Right forelimb (tissue), 1 donor: ENCODE results near the gene UNC93B1.
A peak's percentile ranks its signal among the peaks of the same experiment; 100 is the strongest.
"Not testable (repeated sequence)": the region's sequence is repeated elsewhere in the genome, so short reads cannot be mapped to it uniquely, and the experiment has no call there.

Source experiments
- DNase-seq: peaks from one replicate; pipeline ENCODE4 v3.0.0-alpha.2; 2018

Gene UNC93B1

GRCh38 chr11:67982255-67982857 lies 21.5 kb downstream of the UNC93B1 start:
- DNase-seq, result not testable (repeated sequence)

- not testable (repeated sequence) for DNase-seq
Measured at GRCh38 chr11:67981226-67981625, 22.7 kb downstream of the UNC93B1 start.

DNA sequence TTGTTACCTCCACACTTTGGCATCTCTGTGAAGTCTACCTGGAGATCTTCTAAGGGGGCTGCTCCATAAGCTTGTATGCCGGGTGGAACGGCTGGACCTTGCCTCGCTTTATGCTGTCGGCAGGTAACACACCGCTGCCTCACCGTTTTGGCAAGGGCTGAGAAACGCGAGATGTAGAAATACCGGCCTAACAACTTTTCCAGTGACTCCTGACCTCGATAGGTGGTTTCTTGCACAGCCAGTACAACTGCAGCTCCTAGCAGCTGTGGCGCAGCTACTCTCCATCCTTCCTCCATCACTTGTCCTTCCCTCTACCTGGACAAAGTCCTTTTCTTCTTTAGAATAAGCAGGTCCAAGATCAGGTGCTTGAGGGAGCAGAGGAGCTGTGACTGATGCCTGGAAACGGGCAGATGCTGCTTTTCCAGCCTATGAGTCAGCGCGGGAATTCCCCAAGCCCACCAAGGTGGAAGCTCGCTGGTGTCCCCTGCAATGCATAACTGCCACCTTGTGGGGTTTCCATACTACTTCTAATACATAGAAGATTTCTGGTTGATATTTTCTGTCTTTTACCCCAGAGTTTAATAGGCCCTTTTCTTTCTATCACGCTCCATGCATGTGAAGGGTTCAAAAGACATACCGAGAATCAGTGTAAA lies 25.0 kb downstream of the UNC93B1 start:
- DNase-seq, result not testable (repeated sequence)

DNA sequence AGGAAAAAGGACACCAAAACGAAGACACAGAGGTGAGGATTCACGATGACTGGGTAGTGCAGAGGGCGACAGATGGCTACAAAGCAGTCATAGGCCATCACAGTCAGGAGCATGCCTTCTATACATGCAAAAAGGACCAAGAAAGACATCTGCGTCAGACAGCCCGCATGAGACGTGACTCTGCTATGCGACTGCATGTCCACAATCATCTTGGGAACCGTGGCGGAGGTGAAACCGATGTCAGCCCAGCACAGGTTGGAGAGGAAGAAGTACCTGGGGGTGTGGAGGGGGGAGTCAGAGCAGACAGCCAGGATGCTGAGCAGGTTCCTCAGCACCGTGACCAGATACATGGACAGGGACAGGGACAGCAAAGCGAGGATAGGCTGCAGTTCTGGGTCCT lies 29.2 kb downstream of the UNC93B1 start:
- not testable (repeated sequence) for DNase-seq

GRCh38 chr11:67965830-67966348 lies 38.0 kb downstream of the UNC93B1 start:
- DNase-seq, result not testable (repeated sequence)

GRCh38 chr11:67964746-67965145 lies 39.2 kb downstream of the UNC93B1 start:
- not testable (repeated sequence) for DNase-seq

GRCh38 chr11:67963879-67964278 lies 40.0 kb downstream of the UNC93B1 start:
- DNase-seq, result not testable (repeated sequence)

DNA sequence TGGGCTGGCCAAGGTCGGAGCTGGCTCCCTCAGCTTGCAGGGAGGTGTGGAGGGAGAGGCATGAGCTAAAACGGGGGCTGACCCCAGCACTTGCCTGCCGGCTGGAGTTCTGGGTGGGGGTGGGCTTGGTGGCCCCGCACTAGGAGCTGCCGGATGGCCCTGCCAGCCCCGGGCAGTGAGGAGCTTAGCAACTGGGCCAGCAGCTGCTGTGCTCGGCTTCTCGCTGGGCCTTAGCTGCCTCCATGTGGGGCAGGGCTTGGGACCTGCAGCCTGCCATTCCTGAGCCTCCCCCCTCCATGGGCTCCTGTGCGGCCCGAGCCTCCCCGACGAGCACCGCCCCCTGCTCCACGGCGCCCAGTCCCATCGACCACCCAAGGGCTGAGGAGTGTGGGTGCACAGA lies 40.7 kb downstream of the UNC93B1 start:
- not testable (repeated sequence) for DNase-seq

DNA sequence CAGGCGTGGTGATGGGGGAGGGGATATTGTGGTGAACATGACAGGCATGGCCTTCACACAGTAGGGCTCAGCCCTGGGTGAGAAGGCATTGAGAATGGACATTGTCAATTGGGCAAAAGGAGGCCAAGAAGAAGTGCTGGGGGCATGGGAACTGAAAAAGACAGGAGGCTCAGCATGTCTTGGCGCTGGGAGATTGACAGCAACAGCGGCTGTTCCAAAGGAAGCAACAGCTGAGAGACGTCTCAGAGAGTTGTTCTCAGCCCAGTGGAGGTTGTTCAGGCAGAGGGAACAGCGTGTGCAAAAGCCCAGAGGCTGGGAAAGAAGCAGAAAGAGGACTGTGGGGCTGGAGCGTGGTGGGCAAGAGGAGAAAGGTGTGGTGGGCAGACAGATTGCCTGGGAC lies 47.7 kb downstream of the UNC93B1 start:
- not testable (repeated sequence) for DNase-seq

- peak; percentile 89 for DNase-seq
Measured at GRCh38 chr11:67955461-67956007, 48.4 kb downstream of the UNC93B1 start.

- DNase-seq, result not testable (repeated sequence)
Measured at GRCh38 chr11:67954971-67955370, 48.9 kb downstream of the UNC93B1 start.

DNA sequence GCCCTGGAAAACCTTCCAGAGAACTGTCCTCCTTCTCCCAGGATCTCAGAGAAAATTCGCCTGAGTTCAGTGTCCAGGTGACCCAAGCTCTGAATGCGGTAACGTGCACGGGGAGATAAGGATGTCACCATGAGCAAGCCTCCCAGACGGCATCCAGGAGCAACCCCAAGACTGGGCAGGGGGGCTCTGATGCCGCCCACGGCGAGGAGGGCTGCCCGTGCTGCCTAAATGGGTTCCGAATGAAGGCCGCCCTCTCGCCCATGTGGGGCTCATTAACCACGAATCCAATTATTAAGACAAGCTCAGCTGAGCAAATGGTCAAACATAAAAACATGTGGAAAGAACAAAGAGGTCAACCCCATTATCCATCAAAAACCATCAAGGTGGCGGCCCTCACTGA lies 49.6 kb downstream of the UNC93B1 start:
- DNase-seq, result not testable (repeated sequence)

GRCh38 chr11:67950705-67951104 lies 53.2 kb downstream of the UNC93B1 start:
- DNase-seq, result not testable (repeated sequence)

- not testable (repeated sequence) for DNase-seq
Measured at GRCh38 chr11:67947785-67948184, 56.1 kb downstream of the UNC93B1 start.

GRCh38 chr11:67946403-67946802 lies 57.5 kb downstream of the UNC93B1 start:
- DNase-seq, result not testable (repeated sequence)

DNA sequence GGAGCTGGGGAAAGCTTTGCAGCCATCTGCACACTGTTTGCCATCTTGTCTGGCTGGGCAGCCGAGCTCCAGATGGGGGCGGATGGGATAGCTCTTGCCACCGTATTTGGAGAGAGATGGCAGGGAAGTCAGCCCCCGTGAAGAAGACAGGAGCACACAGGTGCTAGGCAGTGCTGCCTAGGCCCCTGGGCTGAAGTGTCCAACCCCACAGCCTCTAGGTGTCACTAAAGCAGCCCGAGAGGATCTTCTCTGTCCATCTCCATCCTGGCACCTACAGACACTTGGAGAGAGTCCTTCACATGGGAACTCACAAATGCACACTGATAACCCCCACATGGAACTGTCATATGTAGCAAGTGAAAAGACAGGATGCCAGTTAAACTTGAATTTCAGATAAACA lies 60.5 kb downstream of the UNC93B1 start:
- DNase-seq, result not testable (repeated sequence)
